B cell (primary cell): ENCODE results near the gene F8A2.
"Not testable (repeated sequence)": the region's sequence is repeated elsewhere in the genome, so short reads cannot be mapped to it uniquely, and the experiment has no call there.

Experiments used
- CTCF ChIP-seq: fragments of 200-600 bp; IDR thresholded peaks from one replicate; pipeline ENCODE4 v1.8.0; 2022; ENCODE audit warnings: antibody characterized with exemption, mild to moderate bottlenecking
- EZH2 ChIP-seq: IDR thresholded peaks from 2 replicates; pipeline ENCODE4 v1.6.1; 2012; ENCODE audit warnings: borderline replicate concordance, low read depth, mild to moderate bottlenecking, moderate library complexity, low read length; ENCODE audit not compliant: insufficient read depth, poor library complexity, severe bottlenecking

GRCh38 chrX:155335337-155335712, 46.6 kb upstream of the F8A2 start:
- TF ChIP-seq CTCF, EZH2: not testable (repeated sequence)
